Cardiac muscle cell (in vitro differentiated cells and primary cell): ENCODE measurements around the gene RBMS1. TPM values are rescaled to one million over a fixed set of nuclear protein-coding genes. Genes with fewer than 3 reads are reported as not detected.
A peak's percentile ranks its signal among the peaks of the same experiment; 100 is the strongest.

Experiments used
- DNase-seq, 2 donors: peaks; one replicate each; pipeline versions ENCODE4 v3.0.0 to v3.0.0-alpha.2; 2010 to 2017; ENCODE audit warnings: low read depth in 1 of 2, low spot score in 1 of 2
- H3K27ac ChIP-seq: fragments of 200-600 bp; sonication (generic); 2 replicates; pipeline ENCODE4 v1.5.1; 2016
- H3K27me3 ChIP-seq: fragments of 200-600 bp; sonication (generic); 2 replicates; pipeline ENCODE4 v1.6.0; 2016; ENCODE audit warnings: control low read depth
- H3K36me3 ChIP-seq: fragments of 200-600 bp; sonication (generic); 2 replicates; pipeline ENCODE4 v1.5.1; 2016; ENCODE audit warnings: control low read depth
- H3K4me1 ChIP-seq: fragments of 200-600 bp; sonication (generic); 2 replicates; pipeline ENCODE4 v1.8.1; 2017; ENCODE audit warnings: low read depth, mild to moderate bottlenecking, mixed run types
- H3K4me3 ChIP-seq: fragments of 200-600 bp; sonication (generic); 2 replicates; pipeline ENCODE4 v1.5.1; 2016; ENCODE audit warnings: mild to moderate bottlenecking
- H3K9me3 ChIP-seq: fragments of 200-600 bp; sonication (generic); 2 replicates; pipeline ENCODE4 v1.5.1; 2017; ENCODE audit warnings: low read depth, mild to moderate bottlenecking, control low read depth
- CTCF ChIP-seq: IDR thresholded peaks from 2 replicates; pipeline ENCODE4 v1.5.1; 2012; ENCODE audit warnings: low read depth, mild to moderate bottlenecking, low read length
- polyA plus RNA-seq: library from polyadenylated mRNA; unstranded; fragments of >200 nt; fragmentation: Nextera tagmentation; extraction: Ambion mirVana; gene quantifications from 2 replicates; pipeline ENCODE4 v1.2.1, GENCODE V29; 2016
- total RNA-seq: library from RNA; depleted of rRNA; stranded (reverse); fragments of >200 nt; gene quantifications from 2 replicates; pipeline ENCODE4 v1.2.3, GENCODE V29; 2016

RBMS1 gene
- total and polyA plus RNA-seq, 2 experiments from 2014 or later, result 89.5 to 99.9 TPM

- Histone ChIP-seq H3K9me3 (no peaks in the 10 kb centered on the region), H3K4me3 (no peak overlapping the region), H3K36me3 (no peaks in the 10 kb centered on the region), H3K27me3 (no peaks in the 10 kb centered on the region), H3K27ac (no peak overlapping the region), H3K4me1 (peaks cover 41% of the 10 kb centered on the region)
- no peak for TF ChIP-seq CTCF
- DNase-seq, result peak in 1 of 2 donors; percentile 73
Measured at GRCh38 chr2:160352500-160352899, 141.1 kb downstream of the RBMS1 start.

DNA sequence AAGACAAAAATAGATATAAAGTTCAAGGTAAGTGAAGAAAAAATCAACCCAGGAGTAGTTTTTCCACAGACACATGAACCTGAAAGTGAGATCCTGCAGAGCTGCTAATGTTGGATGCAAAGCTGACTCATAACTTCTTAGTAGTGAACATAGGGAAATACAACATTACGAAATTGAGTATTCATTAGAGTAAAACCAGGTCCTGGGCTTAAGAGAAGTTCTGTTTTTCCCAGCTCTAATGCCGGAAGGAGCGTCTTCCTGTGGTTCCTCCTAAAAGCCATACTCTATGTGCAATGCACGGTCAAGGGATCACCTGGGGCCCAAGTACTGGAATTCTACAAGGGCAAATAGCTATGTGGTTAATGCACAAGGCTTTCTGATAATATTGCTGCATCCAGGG is 141.7 kb downstream of the RBMS1 start:
- Histone ChIP-seq H3K27ac (no peak overlapping the region), H3K9me3 (no peaks in the 10 kb centered on the region)
- peak in 1 of 2 donors; percentile 80 for DNase-seq

GRCh38 chr2:160349306-160349705 is 144.3 kb downstream of the RBMS1 start:
- H3K4me3 ChIP-seq, result no peak overlapping the region
- no peaks in the 10 kb centered on the region for H3K9me3 ChIP-seq
- H3K4me1 ChIP-seq, result peaks cover 48% of the 10 kb centered on the region
- H3K36me3 ChIP-seq, result no peaks in the 10 kb centered on the region
- H3K27ac ChIP-seq, result no peak overlapping the region
- no peaks in the 10 kb centered on the region for H3K27me3 ChIP-seq
- no peak for DNase-seq
- no peak for TF ChIP-seq CTCF

More for the DNA sequence above, 141.7 kb downstream of the RBMS1 start:
- H3K27me3 ChIP-seq, result no peaks in the 10 kb centered on the region
- no peak overlapping the region for H3K4me3 ChIP-seq
- no peak for TF ChIP-seq CTCF
- H3K36me3 ChIP-seq, result no peaks in the 10 kb centered on the region
- H3K4me1 ChIP-seq, result peaks cover 41% of the 10 kb centered on the region

DNA sequence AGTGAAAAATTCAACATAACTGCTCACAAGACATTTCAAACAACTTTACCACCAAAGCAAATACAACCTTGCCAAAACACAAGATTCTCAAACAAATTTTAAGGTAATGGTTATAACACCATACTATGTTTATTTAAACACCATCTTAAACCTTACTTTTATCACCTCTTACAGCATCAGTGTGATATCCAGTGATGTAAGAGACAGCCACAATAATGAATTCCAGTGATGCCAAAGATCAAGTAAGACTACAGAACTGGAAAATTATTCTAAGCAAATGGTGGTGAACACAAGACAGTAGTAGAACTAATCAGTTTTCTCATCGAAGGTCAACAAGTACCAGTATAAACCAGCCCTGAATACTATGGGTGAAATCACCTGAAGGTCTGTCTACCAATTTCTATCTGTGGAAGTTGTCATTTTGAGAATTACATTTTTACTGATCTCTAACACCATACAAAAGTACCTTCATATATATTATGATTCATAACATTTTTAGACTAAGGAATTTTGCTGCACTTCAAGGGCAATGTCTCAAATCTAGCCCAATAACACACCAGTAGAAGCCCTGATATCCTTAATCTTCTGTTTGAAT is 146.2 kb downstream of the RBMS1 start:
- Histone ChIP-seq H3K27me3 (no peaks in the 10 kb centered on the region), H3K4me1 (peaks cover 35% of the 10 kb centered on the region), H3K27ac (no peak overlapping the region), H3K9me3 (no peaks in the 10 kb centered on the region), H3K4me3 (no peak overlapping the region), H3K36me3 (no peaks in the 10 kb centered on the region)
- TF ChIP-seq CTCF, result no peak
- peak in 1 of 2 donors; percentile 52 for DNase-seq

GRCh38 chr2:160345071-160345764 is 148.4 kb downstream of the RBMS1 start:
- H3K4me1 ChIP-seq, result peaks cover 35% of the 10 kb centered on the region
- H3K27me3 ChIP-seq, result no peaks in the 10 kb centered on the region
- no peak for TF ChIP-seq CTCF
- no peak for DNase-seq
- H3K4me3 ChIP-seq, result no peak overlapping the region
- H3K9me3 ChIP-seq, result no peaks in the 10 kb centered on the region
- peak overlapping the region; percentile 6 for H3K27ac ChIP-seq
- no peaks in the 10 kb centered on the region for H3K36me3 ChIP-seq
